ENCODE measurements around the gene ATP1A2.

ATP1A2 gene

DNA sequence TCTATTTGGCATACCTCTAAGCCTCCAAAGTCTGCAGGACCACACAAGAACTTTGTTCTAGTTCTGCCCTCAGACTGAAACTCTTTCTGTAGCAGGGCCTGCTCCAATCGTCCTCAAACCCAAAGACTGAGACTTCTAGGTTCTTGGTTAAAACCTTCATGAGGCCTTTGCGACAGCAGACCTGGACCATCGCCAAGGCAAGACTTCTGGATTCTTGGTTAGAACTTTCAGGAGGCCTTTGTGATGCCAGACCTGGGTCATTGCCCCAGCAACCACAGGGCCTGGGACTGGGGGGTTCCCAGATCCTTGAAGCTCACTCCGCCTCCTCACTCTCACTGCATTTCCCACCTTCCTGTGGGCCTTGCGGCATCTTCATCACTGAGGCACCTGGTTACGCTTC, 35.7 kb downstream of the ATP1A2 start, which contains the start of gene ATP1A4:
Gene ATP1A4, plus strand, starts transcription at position 301 of the 400 bp plus-strand sequence. CDS start 438 bp downstream, outside the sequence.
- no peak for FAIRE-seq

DNA sequence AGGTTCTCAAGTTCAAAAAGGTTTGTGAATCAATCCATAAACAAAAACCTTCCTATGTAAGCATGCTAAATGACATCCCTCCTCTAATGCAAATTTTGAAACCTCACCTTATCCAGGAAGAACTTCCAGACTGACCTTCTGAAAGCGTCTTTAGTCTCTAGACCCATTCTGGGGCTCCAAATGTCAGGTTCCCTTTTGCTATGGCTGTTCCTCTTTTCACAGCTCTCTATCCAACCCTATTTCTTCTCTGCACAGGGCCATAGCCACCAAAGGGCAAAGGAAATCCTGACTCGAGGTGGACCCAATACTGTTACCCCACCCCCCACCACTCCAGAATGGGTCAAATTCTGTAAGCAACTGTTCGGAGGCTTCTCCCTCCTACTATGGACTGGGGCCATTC, 39.2 kb downstream of the ATP1A2 start:
- no peak for FAIRE-seq

DNA sequence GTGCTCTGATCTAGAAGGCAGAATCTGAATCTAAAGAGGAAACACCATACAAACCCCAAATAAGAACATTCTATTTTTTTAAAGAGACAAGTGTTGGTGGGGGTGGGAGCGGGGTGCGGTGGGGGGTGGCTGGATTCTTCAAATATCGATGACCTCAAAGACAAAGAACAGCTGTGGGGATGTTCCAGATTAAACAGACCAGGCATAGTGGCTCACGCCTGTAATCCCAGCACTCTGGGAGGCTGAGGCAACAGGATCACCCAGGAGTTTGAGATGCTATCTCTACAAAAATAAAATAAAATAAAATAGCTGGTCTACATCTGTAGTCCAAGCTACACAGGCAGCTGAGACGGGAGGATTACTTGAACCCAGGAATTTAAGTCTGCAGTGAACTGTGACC, 40.8 kb downstream of the ATP1A2 start:
- no peak for FAIRE-seq

DNA sequence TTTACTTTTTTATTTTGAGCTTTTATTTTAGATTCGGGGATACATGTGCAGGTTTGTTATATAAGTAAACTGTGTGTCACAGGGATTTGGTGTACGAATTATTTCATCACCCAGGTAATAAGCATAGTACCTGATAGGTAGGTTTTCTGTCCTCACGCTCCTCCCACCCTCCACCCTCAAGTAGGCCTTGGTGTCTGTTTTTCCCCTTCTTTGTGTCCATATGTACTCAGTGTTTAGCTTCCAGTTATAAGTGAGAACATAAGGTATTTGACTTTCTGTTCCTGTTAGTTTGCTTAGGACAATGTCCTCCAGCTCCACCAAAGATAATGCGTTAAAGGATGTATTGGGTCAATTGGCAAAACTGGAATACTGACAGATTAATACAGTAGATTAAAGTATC, 41.6 kb downstream of the ATP1A2 start:
- no peak for FAIRE-seq

DNA sequence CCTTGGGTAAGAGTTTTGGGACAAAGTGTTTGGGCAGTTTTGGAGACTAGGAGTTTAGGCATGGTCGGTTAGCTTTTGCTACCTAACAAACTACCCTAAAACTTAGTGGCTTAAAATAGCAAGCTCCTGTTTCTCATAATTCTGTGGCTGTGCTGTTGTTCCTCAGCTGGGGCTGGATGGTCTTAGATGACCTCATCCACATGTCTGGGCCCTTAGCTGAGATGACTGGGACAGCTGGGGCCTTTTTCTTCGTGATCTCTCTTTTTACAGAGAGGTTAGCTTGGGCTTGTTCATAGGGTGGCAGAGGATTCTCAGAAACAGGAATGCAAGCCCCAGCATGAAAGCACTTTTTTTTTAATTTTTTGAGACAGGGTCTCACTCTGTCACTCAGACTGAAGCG, 42.5 kb downstream of the ATP1A2 start:
- FAIRE-seq: no peak

DNA sequence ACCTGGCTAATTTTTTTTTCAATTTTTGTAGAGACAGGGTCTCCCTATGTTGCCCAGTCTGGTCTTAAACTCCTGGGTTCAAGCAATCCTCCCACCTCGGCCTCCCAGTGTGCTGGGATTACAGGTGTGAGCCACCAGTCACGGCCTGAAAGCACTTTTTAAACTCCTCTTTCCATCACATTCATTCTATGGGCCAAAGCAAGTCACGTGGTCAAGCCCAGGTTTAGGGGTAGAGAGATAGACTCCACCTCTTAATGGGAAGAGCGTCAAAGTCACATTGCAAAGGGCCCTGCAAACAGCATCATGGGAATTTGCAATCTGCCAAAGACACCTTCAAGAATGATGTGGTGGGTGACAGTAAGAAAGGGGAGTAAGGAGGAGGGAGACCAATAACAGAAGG, 43.0 kb downstream of the ATP1A2 start:
- FAIRE-seq: no peak

DNA sequence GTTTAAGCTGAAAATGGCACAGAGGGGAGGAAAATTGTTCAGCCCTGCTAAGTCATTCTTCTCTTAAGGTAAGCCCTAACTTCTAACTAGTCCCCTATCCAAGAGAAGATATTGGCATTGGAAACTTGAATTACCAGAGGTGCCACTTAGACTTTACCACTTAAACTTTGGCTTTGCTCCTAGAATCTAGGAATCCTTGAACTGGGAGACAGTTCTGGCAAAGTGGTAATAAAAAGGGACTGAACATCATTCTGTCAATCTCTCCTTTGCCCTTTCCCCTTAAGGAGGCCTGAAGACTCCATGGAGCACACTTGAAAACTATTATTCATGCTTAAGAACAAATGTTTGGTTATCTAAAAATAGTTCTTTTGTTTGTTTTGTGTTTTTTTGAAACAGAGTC, 44.3 kb downstream of the ATP1A2 start:
- FAIRE-seq: no peak

DNA sequence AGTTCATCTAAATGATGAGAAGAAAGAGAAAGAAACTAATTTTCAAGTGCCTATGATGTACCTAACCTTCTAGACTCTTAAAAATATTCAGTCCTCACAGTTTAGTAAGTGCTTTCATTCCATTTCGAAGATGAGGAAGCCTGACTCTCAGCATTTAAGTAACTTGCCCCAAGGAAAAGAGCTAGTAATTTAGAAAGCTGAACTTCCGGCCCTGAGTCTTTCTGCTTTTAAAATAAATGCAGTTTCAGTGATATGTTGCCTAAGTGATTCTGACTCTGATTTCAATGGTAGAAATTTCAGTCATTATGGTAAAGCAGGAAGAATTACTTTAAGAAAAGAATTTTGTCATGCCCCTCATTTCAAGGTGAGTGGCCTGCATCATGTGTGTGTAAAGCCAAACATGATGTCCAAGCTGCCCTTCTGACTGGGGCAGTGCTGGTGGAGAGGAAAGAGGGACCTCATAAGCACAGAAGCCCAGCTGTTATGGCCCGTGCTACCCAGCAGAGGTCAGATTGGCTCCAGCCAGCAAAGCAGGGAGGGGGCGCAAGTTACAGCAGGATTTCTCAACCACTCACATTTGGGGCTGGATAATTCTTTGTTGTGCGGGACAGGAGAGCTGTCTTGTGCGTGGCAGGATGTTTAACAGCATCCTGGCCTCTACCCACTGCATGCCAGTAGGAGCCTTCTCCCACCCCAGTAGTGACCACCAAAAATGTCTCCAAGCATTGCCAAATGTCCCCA, 46.6 kb downstream of the ATP1A2 start:
- no peak for FAIRE-seq

DNA sequence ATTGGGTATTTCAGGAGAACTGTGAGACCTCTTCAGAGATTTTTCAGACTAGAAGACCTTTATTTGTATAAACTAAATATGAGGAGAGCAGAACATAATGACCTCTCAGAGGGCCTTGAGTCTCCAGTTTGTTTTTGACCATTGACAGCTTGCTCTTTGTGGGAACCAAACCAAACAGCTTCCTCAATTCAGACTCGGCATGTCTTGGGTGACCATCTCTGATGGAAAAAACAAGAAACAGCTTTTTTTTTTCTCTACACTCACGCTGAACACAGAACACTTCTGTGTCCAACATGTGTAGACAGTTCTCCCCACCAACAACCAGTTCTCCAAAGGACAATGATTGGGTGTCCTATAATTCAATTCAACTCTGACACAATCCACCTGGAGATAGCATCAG, 47.4 kb downstream of the ATP1A2 start:
- no peak for FAIRE-seq

DNA sequence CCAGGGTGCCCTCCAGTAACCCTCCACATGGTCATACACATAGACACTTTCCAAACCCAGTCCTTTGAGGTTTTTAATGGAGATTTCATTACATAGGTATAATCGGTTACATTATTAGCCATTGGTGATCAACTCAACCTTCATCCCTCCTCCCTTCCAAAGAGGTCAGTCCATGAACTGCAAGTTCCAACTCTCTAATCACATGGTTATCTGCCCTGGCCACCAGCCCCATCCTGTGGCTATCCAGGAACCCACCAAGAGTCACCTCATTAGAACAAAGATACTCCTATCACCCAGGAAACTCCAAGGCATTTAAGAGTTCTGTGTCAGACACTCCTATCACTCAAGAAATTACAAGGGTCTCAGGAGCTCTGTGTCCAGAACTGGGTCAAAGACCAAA, 48.1 kb downstream of the ATP1A2 start:
- no peak for FAIRE-seq

DNA sequence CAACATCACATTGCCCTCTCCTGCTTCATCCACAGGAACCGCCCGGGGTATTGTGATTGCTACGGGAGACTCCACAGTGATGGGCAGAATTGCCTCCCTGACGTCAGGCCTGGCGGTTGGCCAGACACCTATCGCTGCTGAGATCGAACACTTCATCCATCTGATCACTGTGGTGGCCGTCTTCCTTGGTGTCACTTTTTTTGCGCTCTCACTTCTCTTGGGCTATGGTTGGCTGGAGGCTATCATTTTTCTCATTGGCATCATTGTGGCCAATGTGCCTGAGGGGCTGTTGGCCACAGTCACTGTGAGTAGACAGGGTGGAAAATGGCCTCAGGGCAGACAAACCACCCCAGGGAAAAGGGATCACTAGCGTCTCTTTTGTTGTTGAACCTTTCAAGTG, 48.6 kb downstream of the ATP1A2 start:
- no peak for FAIRE-seq

DNA sequence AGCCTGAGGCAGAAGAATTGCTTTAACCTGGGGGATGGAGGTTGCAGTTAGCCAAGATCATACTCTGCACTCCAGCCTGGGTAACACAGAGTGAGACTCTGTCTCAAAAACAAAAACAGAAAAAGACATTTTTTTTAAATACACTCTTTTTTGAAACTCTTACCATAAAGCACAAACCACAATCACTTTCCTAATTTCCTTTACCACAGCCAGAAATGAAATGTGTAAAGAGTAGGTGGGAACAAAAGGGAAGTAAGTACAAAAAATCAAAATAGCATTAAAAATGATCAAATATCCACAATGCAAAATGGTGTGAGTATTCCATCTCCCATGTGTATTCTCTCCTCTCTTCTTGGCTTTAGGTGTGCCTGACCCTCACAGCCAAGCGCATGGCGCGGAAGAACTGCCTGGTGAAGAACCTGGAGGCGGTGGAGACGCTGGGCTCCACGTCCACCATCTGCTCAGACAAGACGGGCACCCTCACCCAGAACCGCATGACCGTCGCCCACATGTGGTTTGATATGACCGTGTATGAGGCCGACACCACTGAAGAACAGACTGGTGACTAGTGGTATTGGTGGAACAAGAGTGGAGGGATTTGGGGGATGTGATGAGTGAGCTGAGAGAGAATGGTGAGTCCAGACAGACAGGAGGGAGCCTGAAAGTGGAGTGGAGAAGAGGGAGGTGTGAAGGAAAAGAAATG, 50.8 kb downstream of the ATP1A2 start:
- FAIRE-seq: no peak

DNA sequence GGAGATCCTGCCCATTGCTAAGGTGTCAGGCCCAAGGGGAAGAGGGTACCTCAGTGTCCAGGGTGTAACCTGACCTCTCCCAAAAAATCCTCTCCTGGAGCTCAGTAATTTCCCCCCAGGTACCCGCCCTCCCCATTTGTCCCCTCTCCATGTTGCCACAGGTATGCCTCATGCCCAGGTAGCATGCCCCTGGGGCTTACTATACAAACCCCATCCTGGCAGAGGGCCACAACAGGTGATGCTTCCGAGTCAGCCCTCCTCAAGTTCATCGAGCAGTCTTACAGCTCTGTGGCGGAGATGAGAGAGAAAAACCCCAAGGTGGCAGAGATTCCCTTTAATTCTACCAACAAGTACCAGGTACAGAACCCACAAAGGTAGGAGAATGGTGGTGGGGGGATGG, 51.5 kb downstream of the ATP1A2 start:
- FAIRE-seq: no peak

DNA sequence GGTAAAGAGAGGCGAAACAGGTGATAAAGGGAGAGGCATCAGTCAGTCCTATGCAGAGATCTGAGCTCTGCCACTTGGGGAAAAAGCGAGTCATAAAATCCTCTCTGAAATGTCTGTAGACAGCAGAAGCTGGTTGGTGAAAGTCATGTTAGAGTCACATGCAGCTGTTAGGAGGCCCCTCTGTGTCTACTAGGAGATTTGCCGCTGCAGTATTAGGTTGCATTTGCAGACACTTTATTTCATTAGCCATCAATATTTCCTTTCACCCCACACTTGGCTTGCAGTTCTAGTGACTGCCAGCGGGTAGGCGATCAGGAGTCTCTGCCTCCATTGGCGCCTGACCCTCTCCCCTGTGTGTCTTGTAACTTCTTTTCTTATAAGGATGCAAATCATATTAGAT, 52.0 kb downstream of the ATP1A2 start:
- FAIRE-seq: no peak

DNA sequence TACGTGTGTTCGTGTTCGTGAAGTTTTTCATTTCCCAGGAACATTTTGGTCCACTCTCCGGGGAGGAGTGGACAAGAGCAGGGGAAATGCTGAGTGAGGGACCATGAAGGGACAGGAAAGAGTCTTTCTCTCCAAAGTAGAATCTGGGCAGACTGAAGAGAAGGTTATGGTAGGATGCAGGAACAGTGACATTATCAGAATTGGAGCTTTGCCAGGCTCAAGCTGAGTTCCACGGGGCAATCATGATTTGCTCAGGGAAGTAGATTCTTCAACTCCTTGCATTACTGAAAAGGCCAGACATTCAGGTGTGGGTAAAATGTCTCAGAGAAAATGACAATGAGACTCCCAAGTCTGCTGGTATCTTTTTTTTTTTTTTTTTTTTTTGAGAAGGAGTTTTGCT, 52.5 kb downstream of the ATP1A2 start:
- no peak for FAIRE-seq

DNA sequence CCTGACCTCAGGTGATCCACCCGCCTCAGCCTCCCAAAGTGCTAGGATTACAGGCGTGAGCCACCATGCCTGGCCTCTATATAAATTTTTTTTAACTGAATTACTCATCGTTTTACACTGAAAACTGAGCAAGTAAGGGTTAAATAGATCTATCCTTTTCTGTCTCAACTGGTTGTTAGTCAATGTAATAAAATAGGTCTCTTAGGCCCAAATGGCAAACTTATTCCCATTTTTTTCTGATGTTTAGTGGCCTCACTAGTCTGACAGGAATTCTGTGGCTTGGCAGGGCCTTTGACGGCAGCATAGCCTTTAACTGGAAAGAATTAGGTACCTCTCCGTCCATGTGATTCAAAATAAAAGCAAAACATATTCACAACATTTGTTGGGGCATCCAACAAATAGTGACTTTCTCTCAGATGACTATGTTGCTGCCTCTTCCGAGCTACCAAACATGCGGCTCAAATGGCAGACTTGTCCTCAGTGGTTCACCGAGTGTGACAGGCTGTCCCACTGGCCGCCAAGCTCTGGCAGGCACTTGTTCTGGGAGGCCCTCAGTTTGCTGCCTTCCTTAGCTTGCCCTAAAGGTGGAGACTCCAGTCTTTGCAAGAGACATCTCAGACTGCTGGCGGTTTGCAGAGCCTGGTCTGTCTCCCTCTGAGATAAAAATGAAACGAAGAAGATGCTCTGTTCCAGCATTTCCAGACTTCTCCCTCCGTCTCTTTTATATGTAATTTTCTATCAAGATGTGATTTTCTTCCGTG, 53.2 kb downstream of the ATP1A2 start:
- FAIRE-seq: no peak

DNA sequence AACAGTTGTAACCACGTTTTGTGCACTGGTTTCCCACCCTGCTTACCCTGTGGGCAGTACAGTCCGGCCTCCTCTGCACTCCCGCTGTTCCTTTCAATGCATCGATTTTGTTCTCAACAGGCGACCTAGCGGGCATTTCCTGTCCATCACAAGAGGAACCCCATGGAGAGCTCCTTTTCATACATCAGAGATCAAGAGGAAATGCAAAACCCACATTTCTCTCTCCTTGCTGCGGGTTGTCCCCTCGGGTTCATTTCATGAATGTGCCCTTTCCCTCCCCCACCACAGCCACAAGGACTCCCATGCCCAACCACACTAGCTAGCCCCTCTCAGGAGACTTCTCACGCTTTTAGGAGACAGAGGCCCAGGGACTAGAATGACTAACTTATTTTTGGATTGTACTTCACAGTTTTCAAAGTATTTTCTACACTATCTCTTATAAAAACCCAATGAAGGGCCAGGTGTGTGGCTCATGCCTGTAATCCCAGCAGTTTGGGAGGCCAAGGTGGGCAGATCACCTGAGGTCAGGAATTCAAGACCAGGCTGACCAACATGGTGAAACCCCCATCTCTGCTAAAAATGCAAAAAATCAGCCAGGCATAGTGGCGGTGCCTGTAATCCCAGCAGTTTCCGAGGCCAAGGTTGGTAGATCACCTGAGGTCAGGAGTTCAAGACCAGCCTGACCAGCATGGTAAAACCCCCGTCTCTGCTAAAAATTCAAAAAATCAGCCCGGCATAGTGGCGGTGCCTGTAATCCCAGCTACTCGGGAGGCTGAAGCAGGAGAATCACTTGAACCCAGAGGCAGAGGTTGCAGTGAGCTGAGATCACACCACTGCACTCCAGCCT, 54.2 kb downstream of the ATP1A2 start:
- no peak for FAIRE-seq

DNA sequence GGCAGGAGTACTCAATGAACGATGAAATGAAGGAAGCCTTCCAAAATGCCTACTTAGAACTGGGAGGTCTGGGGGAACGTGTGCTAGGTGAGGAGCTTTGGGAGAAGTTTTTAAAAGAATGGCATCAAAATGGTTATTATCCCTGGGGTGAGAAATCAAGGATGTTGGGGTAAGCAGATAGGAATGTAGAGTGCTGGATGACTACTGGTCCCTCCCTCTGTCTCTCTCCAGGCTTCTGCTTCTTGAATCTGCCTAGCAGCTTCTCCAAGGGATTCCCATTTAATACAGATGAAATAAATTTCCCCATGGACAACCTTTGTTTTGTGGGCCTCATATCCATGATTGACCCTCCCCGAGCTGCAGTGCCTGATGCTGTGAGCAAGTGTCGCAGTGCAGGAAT, 55.8 kb downstream of the ATP1A2 start:
- no peak for FAIRE-seq

DNA sequence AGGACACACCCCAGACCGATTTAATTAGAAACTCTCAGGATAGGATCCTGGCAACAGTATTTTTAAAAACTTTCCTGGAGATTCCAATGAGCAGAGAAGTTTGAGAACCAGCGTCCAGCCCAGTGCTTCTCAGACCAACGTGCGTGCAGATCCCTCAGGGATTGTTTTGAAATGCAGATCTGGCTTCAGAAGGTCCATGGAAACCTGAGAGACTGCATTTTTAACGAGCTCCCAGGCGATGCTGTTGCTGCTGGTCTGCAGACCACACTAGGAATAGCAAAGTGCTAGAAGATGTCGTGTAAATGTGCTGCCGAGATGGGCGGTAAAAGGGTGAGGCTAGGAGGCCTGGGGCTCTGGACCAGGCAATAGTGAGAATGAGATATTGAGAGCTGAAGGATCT, 56.4 kb downstream of the ATP1A2 start:
- no peak for FAIRE-seq

DNA sequence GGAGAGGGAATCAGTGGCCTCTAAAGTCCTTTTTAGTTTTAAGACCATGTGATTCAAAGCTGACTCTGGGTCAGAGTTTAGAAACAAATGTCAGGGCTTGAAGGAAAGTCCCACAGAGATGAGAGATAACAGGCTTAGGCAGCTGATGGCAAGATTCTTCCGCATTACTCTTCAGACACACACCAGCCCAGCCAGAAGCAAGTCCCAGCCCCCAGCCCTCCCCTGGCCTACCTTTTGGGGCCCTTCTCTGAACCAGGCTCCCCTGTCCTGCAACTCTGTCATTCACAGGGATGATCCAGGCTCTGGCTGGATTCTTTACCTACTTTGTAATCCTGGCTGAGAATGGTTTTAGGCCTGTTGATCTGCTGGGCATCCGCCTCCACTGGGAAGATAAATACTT, 61.7 kb downstream of the ATP1A2 start:
- no peak for FAIRE-seq

DNA sequence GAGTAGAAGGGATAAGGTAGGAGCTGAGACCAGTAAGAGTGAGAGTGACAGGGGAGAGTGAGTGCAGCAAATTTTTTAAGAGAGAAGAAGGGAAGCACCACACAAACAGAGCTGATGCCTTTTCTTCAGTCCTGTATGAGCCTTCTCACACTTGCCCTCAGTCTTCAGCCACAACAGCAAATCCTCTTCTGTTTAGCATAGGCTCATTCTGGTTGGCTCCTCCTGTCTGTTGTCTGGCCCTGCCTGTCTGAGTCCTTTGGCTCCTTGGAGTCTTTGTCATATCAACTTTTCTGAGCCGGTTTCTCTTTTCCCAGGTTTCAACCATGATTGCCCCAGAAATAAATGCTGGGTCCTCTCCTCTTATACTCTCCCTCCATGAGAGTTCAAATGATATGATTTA, 62.1 kb downstream of the ATP1A2 start:
- no peak for FAIRE-seq

DNA sequence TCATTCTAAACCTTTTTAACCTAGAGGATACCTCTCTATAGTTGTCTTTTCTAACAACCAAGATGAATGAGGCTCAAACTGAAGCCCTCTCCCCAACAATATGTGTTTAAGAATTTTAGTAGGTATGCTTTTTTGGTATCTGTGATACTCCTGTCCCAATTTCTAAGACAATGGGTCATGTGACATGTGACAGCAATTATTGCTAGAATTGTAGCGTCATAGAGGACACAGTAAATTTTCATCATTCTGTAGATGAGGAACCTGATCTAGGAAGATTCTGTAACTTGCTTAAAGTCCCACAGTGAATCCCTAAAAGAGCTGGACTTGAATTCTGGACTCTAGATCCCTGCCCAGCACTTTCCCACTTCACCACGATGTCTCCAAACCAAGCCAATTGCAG, 63.2 kb downstream of the ATP1A2 start:
- no peak for FAIRE-seq

DNA sequence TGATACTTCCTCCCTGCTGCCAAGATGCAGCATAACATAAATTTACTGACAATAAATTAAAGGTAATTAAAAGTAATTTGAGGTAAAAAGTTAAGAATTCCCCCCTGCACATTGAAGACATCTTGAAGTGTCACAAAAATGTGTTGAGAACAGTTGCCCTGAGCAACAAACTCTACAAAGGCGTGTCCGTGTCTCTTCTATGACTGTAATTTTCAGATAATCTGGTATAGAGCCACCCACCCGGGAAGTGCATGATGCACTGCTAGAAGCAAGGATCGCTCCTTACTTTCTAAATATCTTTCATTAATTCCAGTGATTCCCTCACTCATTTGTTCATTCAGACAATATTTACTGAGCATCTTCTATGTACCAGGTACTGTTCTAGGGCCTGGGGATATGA, 63.8 kb downstream of the ATP1A2 start:
- FAIRE-seq: no peak

Data from islet of Langerhans (tissue), 1 donor.